Measurements from ENCODE around the gene SCAMP2. TPM values are rescaled to one million over a fixed set of nuclear protein-coding genes. Genes with fewer than 3 reads are reported as not detected.

Gene SCAMP2
- total RNA-seq, 1 experiment from 2014 or later = 38.0 TPM

- peaks cover 21% of the 10 kb centered on the region for H3K4me1 Mint-ChIP-seq
- CTCF ChIA-PET = interaction anchor here (0.6 to 4.3 kb wide), 3 partner anchors 9 to 14 kb away, joined by 3 to 45 read pairs (median 3); no protein-coding TSS in a partner anchor
- H3K27ac Mint-ChIP-seq = no peak overlapping the region
- H3K9me3 Mint-ChIP-seq = no peaks in the 10 kb centered on the region
- no peaks in the 10 kb centered on the region for H3K27me3 Mint-ChIP-seq (ENCODE audit: low read depth)
- H3K4me3 Mint-ChIP-seq = no peak overlapping the region
- peaks cover 29% of the 10 kb centered on the region for H3K36me3 Mint-ChIP-seq
- ATAC-seq (no peak), DNase-seq (ENCODE audit: low spot score) (no peak)
- POLR2A ChIA-PET = no interaction called here
- TF ChIP-seq USF1 (CRISPR knock-in tag; IDR thresholded peaks at IDR 0.05) = no peak
- TF ChIP-seq HMGA2 (CRISPR knock-in tag; IDR thresholded peaks at IDR 0.05) = no peak
- TF ChIP-seq AFF4 (CRISPR knock-in tag; IDR thresholded peaks at IDR 0.05; ENCODE audit: borderline replicate concordance) = no peak
- TF ChIP-seq ETV6 (CRISPR knock-in tag; IDR thresholded peaks at IDR 0.05) = no peak
- TF ChIP-seq E2F5 (CRISPR knock-in tag; IDR thresholded peaks at IDR 0.05) = no peak
- no peak for TF ChIP-seq ZNF396 (CRISPR knock-in tag; IDR thresholded peaks at IDR 0.05; ENCODE audit: borderline replicate concordance)
- no peak for TF ChIP-seq GABPB1 (CRISPR knock-in tag; IDR thresholded peaks at IDR 0.05)
- no peak for TF ChIP-seq ARID4B (CRISPR knock-in tag; IDR thresholded peaks at IDR 0.05; ENCODE audit: borderline replicate concordance)
- no peak for TF ChIP-seq ZNF671 (CRISPR knock-in tag; IDR thresholded peaks at IDR 0.05)
- TF ChIP-seq CDX4 (CRISPR knock-in tag; IDR thresholded peaks at IDR 0.05; ENCODE audit: borderline replicate concordance) = no peak
- no peak for TF ChIP-seq NR1H2 (CRISPR knock-in tag; IDR thresholded peaks at IDR 0.05)
- TF ChIP-seq SMAD3 (CRISPR knock-in tag; IDR thresholded peaks at IDR 0.05; ENCODE audit: borderline replicate concordance) = no peak
- TF ChIP-seq SP1 (CRISPR knock-in tag; conservative IDR thresholded peaks at IDR 0.05) = no peak
- no peak for TF ChIP-seq PRRX2 (CRISPR knock-in tag; IDR thresholded peaks at IDR 0.05)
- no peak for TF ChIP-seq ZNF425 (CRISPR knock-in tag; conservative IDR thresholded peaks at IDR 0.05)
- no peak for TF ChIP-seq NFATC4 (CRISPR knock-in tag; IDR thresholded peaks at IDR 0.05)
- TF ChIP-seq ZMAT4 (CRISPR knock-in tag; IDR thresholded peaks at IDR 0.05) = no peak
- no peak for TF ChIP-seq SOX15 (CRISPR knock-in tag; IDR thresholded peaks at IDR 0.05)
- TF ChIP-seq ZBTB43 (CRISPR knock-in tag; IDR thresholded peaks at IDR 0.05) = no peak
Measured at GRCh38 chr15:74892313-74892712, 19.1 kb upstream of the SCAMP2 start.

Data from WTC11 (cell line).